HepG2 (cell line): ENCODE data around the gene NOX3. TPM values are rescaled to one million over a fixed set of nuclear protein-coding genes. Genes with fewer than 3 reads are reported as not detected.

Experiments used
- AGO2 ChIP-seq: fragments of 200-400 bp; formaldehyde crosslinking; optimal IDR thresholded peaks from 2 replicates; pipeline ENCODE3; 2017; ENCODE audit warnings: mild to moderate bottlenecking, low read depth, low read length, moderate library complexity
- CBFB ChIP-seq: sonication (generic); formaldehyde crosslinking; IDR thresholded peaks from 2 replicates; pipeline ENCODE4 v1.4.0; 2020; ENCODE audit warnings: missing genetic modification reagents
- CBX1 ChIP-seq: IDR thresholded peaks from one replicate; pipeline ENCODE4 v1.6.1; 2016; ENCODE audit warnings: antibody characterized with exemption, low read depth
- HES4 ChIP-seq: sonication (generic); formaldehyde crosslinking; IDR thresholded peaks from 2 replicates; pipeline ENCODE4 v1.9.0; 2021; ENCODE audit warnings: mild to moderate bottlenecking, missing genetic modification reagents, borderline replicate concordance
- MXD4 ChIP-seq: IDR thresholded peaks from 2 replicates; pipeline ENCODE4 v1.6.1; 2016; ENCODE audit warnings: mild to moderate bottlenecking, missing biosample characterization, missing genetic modification reagents
- SETDB1 ChIP-seq: sonication (generic); formaldehyde crosslinking; IDR thresholded peaks from 2 replicates; pipeline ENCODE4 v1.5.1; 2020; ENCODE audit warnings: missing genetic modification reagents, mild to moderate bottlenecking, borderline replicate concordance
- SOX5 ChIP-seq: IDR thresholded peaks from 2 replicates; pipeline ENCODE4 v1.6.1; 2016; ENCODE audit warnings: borderline replicate concordance
- ZBTB3 ChIP-seq: sonication (generic); formaldehyde crosslinking; IDR thresholded peaks from 2 replicates; pipeline ENCODE4 v1.4.0; 2020; ENCODE audit warnings: low read depth, mild to moderate bottlenecking, moderate library complexity, missing genetic modification reagents, borderline replicate concordance
- ZC3H4 ChIP-seq: sonication (generic); formaldehyde crosslinking; IDR thresholded peaks from 2 replicates; pipeline ENCODE4 v1.4.0; 2020; ENCODE audit warnings: missing genetic modification reagents, borderline replicate concordance
- ZFP36 ChIP-seq: fragments of 150-350 bp; IDR thresholded peaks from 2 replicates; pipeline ENCODE4 v1.6.1; 2018; ENCODE audit warnings: borderline replicate concordance, low read length, low read depth; ENCODE audit not compliant: partially characterized antibody
- ZKSCAN8 ChIP-seq: IDR thresholded peaks from 2 replicates; pipeline ENCODE4 v1.6.1; 2016; ENCODE audit warnings: borderline replicate concordance, missing genetic modification reagents, missing compliant biosample characterization
- ZNF230 ChIP-seq: sonication (generic); formaldehyde crosslinking; IDR thresholded peaks from 2 replicates; pipeline ENCODE4 v1.4.0; 2020; ENCODE audit warnings: mild to moderate bottlenecking, missing genetic modification reagents
- ZNF296 ChIP-seq: sonication (generic); formaldehyde crosslinking; conservative IDR thresholded peaks from 2 replicates; pipeline ENCODE4 v1.5.0; 2020; ENCODE audit warnings: mild to moderate bottlenecking, missing genetic modification reagents
- ZNF333 ChIP-seq: sonication (generic); formaldehyde crosslinking; IDR thresholded peaks from 2 replicates; pipeline ENCODE4 v1.4.0; 2020; ENCODE audit warnings: mild to moderate bottlenecking, missing genetic modification reagents, borderline replicate concordance
- ZNF337 ChIP-seq: sonication (generic); formaldehyde crosslinking; IDR thresholded peaks from 2 replicates; pipeline ENCODE4 v1.5.1; 2020; ENCODE audit warnings: missing genetic modification reagents, low read depth, mild to moderate bottlenecking, borderline replicate concordance
- ZNF383 ChIP-seq: sonication (generic); formaldehyde crosslinking; IDR thresholded peaks from 2 replicates; pipeline ENCODE4 v1.4.0; 2020; ENCODE audit warnings: missing genetic modification reagents, mild to moderate bottlenecking, borderline replicate concordance
- ZNF44 ChIP-seq: sonication (generic); formaldehyde crosslinking; IDR thresholded peaks from 2 replicates; pipeline ENCODE4 v1.5.1; 2020; ENCODE audit warnings: mild to moderate bottlenecking, missing genetic modification reagents
- ZNF672 ChIP-seq: sonication (generic); formaldehyde crosslinking; IDR thresholded peaks from 2 replicates; pipeline ENCODE4 v1.8.1; 2022; ENCODE audit warnings: missing genetic modification reagents
- ZNF788 ChIP-seq: sonication (generic); formaldehyde crosslinking; IDR thresholded peaks from 2 replicates; pipeline ENCODE4 v1.5.0; 2020; ENCODE audit warnings: mild to moderate bottlenecking, missing genetic modification reagents, borderline replicate concordance
- polyA plus RNA-seq, 8 experiments: library from polyadenylated mRNA; depleted of rRNA in 3 of 8; stranded (reverse) in 7 of 8; unstranded in 1 of 8; fragments of >200 nt; fragmentation: Illumina TruSeq in 4 of 8; extraction: Trizol in 4 of 8; gene quantifications; 2 replicates each; pipeline versions ENCODE4 v1.2.1 to v1.2.3, GENCODE V29; 2011 to 2016; ENCODE audit warnings: low read depth in 4 of 8, missing spikeins in 1 of 8, mixed read lengths in 1 of 8; ENCODE audit not compliant: insufficient read depth in 1 of 8
- total RNA-seq, 5 experiments: library from RNA; depleted of rRNA; stranded (reverse); fragments of >200 nt; fragmentation: Illumina TruSeq; extraction: Trizol; gene quantifications; 2 replicates each; pipeline ENCODE4 v1.2.3, GENCODE V29; 2016; ENCODE audit warnings: low read depth in 1 of 5
- TF ChIP-seq, protein P1 (sequence below): sonication (generic); formaldehyde crosslinking; IDR thresholded peaks from 2 replicates; pipeline ENCODE4 v1.4.0; 2020; ENCODE audit warnings: mild to moderate bottlenecking, missing genetic modification reagents
- TF ChIP-seq, protein P2 (sequence below): sonication (generic); formaldehyde crosslinking; IDR thresholded peaks from 2 replicates; pipeline ENCODE4 v1.4.0; 2020; ENCODE audit warnings: mild to moderate bottlenecking, missing genetic modification reagents
- TF ChIP-seq, protein P3 (sequence below): sonication (generic); IDR thresholded peaks from 2 replicates; pipeline ENCODE4 v1.6.1; 2016; ENCODE audit warnings: low read depth, borderline replicate concordance

NOX3 gene
- total and polyA plus RNA-seq, 2 of the 13 experiments (the other 11 are each of a cell fraction or from before 2014, with no cell fraction given), result 0.09 to 0.18 TPM

DNA sequence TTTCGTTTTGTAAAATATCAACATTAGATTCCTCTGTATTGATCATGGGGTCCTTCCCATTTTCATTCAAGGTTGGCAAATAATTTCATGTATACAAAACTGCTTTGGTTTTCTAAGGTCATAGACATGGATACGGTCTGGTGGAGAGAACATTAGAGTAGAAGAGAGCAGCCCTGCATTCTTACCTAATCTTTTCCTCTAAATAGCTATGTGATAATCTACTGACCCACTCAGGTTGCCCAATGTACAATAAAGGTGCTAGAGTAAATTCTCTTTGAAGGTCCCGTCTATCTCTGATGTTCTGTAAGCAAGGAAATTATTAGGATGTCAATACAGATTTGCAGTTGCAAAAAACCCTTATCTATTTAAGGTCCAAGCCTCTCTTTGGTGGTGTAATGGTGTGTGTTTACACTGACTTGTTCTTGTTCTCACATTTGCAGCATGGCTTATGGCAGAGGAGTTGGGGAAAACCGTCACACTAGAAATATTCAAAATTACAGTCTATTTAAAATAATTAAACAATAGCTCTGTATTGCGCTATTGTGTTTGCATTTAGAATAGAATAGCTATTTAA lies 31.2 kb upstream of the NOX3 start (continued):
- TF ChIP-seq ZFP36 (no peak), ZKSCAN8 (CRISPR knock-in tag) (peak; percentile 97), ZNF230 (CRISPR knock-in tag) (no peak; the same call in 1 of the 2 replicates), CBFB (peak; percentile 91), ZBTB3 (peak; percentile 90), AGO2 (no peak), ZNF383 (CRISPR knock-in tag) (no peak), ZNF337 (peak; percentile 66; the same call in 1 of the 2 replicates), SOX5 (peak; percentile 98), ZNF672 (CRISPR knock-in tag) (no peak), HES4 (CRISPR knock-in tag) (no peak), ZC3H4 (CRISPR knock-in tag) (no peak), ZNF296 (CRISPR knock-in tag) (no peak), SETDB1 (CRISPR knock-in tag) (no peak), ZNF788 (CRISPR knock-in tag) (no peak), ZNF44 (no peak), CBX1 (no peak), MXD4 (CRISPR knock-in tag) (0 out of 2 replicates have a peak, but pooled peaks have one; percentile 36), ZNF333 (CRISPR knock-in tag) (no peak)
- TF ChIP-seq, protein P1, sequence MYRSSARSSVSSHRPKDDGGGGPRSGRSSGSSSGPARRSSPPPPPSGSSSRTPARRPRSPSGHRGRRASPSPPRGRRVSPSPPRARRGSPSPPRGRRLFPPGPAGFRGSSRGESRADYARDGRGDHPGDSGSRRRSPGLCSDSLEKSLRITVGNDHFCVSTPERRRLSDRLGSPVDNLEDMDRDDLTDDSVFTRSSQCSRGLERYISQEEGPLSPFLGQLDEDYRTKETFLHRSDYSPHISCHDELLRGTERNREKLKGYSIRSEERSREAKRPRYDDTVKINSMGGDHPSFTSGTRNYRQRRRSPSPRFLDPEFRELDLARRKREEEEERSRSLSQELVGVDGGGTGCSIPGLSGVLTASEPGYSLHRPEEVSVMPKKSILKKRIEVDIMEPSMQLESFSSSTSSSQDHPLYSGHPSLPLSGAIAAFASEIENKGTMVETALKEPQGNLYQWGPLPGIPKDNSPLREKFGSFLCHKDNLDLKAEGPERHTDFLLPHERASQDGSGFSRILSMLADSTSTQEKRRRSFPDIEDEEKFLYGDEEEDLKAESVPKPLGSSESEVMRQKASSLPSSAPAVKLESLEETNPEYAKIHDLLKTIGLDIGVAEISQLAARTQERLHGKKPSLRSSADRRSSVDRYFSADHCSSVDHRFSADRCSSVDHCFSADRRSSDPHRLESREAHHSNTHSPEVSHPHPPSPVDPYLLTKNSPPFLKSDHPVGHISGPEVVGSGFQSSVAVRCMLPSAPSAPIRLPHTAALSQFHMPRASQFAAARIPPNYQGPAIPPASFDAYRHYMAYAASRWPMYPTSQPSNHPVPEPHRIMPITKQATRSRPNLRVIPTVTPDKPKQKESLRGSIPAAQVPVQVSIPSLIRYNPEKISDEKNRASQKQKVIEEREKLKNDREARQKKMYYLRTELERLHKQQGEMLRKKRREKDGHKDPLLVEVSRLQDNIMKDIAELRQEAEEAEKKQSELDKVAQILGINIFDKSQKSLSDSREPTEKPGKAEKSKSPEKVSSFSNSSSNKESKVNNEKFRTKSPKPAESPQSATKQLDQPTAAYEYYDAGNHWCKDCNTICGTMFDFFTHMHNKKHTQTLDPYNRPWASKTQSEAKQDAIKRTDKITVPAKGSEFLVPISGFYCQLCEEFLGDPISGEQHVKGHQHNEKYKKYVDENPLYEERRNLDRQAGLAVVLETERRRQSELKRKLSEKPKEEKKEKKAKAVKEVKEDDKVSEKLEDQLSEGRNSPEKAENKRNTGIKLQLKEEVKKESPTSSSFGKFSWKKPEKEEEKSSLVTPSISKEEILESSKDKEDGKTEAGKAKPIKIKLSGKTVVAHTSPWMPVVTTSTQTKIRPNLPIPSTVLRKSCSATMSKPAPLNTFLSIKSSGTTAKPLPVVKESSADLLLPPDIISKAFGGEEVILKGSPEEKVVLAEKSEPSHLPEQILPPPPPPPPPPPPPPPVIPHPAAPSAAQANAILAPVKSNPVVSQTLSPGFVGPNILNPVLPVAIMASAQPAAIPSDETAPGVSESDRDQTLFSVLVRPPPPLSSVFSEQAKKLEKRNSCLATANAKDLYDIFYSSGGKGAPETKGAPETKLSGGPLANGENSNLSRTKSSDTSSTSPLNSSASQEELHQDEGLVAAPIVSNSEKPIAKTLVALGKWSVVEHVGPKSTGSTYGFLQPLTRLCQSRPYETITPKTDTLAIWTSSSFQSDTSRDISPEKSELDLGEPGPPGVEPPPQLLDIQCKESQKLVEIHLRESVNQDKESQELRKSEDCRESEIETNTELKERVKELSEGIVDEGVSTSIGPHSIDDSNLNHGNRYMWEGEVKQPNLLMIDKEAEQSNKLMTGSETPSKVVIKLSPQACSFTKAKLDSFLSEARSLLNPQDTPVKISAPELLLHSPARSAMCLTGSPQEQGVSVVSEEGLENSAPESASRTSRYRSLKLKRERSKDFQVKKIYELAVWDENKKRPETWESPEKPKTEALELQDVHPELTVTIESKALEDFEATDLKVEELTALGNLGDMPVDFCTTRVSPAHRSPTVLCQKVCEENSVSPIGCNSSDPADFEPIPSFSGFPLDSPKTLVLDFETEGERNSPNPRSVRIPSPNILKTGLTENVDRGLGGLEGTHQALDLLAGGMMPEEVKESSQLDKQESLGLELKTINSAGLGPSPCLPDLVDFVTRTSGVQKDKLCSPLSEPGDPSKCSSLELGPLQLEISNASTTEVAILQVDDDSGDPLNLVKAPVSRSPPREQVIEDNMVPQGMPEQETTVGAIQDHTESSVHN (CRISPR knock-in tag), result no peak
- TF ChIP-seq, protein P2, sequence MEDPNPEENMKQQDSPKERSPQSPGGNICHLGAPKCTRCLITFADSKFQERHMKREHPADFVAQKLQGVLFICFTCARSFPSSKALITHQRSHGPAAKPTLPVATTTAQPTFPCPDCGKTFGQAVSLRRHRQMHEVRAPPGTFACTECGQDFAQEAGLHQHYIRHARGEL (CRISPR knock-in tag), result no peak
- TF ChIP-seq, protein P3, sequence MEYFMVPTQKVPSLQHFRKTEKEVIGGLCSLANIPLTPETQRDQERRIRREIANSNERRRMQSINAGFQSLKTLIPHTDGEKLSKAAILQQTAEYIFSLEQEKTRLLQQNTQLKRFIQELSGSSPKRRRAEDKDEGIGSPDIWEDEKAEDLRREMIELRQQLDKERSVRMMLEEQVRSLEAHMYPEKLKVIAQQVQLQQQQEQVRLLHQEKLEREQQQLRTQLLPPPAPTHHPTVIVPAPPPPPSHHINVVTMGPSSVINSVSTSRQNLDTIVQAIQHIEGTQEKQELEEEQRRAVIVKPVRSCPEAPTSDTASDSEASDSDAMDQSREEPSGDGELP, result peak; percentile 64; the same call in 1 of the 2 replicates
